NCI-H2196 (cell line): ENCODE measurements around the gene ING3.
"Not testable (repeated sequence)": the region's sequence is repeated elsewhere in the genome, so short reads cannot be mapped to it uniquely, and the experiment has no call there.

ENCODE experiments used
- DNase-seq: peaks from one replicate; lab custom pipeline; 2025; ENCODE audit not compliant: unreplicated experiment; lab: John Stamatoyannopoulos, UW

ING3 gene

GRCh38 chr7:120949998-120950538 lies 509 bp upstream of the ING3 start:
- no peak for DNase-seq

- DNase-seq, result no peak
Observed at GRCh38 chr7:120951309-120951699, 727 bp downstream of the ING3 start.

DNA sequence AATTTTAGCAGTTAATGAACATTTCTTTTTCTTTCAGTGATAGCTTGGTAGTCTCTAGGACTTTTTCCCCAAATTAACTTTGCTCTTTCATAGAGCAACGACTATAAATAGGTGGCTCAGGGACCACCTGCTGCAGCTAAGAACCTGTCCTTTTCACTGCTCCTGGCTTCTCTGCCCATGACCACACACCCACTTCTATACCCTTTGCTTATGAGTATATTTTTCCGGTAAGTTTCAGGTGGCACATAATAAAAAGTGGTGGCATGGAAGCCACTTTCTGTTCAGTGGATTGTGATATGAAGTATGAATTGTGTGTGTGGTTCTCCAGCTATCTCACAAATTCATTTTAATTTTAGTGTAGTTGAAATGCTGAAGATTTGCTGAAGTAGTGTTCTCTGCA lies 1.2 kb downstream of the ING3 start:
- no peak for DNase-seq

GRCh38 chr7:120955577-120956149 lies 5.1 kb downstream of the ING3 start:
- no peak for DNase-seq

DNA sequence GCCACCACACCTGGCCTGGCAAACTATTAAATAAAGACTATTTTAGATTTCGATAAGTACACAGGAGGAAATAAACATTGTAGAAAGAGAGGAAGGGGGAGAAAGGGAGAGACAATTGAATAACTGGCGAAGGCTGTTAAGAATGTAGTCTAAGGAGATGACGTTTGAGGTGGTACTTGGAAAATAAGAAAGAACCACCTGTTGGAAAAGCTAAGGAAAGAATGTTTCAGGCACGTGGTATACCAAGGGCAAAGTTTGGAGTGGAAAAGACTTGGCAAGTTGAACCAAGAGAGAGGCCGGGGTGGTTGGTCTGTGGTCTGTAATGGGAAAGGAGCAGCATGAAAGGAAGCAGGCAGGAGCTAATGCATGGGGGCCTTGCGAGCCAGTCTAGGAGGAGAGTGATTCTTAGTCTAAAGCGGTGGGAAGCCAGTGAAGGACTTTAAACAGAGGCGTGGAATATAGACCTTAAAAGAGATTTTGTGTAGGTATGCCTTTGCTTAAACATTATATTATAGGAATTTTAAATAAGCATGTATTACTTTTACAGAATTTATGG lies 9.4 kb downstream of the ING3 start:
- no peak for DNase-seq

DNA sequence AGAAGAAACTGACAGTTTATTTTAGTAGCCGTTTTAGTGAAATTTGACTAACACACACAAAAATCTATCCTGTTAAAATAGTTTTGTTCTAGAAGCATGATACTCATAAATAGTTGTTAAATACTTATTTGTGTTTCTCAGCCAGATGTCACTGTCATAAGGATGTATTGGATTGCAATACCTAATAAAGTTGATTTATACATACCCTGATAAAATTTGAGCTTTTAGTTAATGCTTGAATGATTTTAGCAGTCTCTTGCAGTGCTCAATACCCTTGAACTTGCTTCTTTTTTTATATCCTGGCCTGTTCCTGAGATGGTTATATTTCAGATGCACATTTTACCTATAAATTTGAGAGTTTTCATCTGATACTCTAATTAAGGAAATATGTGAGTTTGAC lies 10.1 kb downstream of the ING3 start:
- DNase-seq, result no peak

DNA sequence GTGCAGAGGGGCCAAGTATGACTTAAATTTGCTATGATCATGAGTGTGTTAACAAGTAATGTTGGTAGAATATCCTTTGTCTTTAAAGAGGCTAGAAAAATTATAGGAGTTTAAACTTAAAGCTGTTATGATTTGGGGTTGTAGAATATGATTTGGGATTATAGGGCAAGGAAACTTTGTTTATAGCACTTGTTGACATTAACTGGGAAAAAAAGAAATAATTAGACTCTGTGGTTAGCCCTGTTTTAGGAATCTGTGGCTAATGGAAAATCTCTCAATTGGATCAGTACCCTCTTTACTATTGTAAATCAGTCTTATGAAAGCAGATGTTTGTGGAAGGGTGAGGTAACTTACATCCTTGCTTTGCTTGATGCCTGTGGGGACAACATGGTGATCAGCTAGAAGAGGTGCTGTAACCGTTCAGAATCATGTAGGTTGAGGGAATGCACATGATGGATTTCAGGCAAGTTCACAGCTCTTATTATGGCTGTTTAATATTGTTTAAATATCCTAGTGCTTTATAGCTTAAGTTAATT lies 11.1 kb downstream of the ING3 start:
- no peak for DNase-seq

DNA sequence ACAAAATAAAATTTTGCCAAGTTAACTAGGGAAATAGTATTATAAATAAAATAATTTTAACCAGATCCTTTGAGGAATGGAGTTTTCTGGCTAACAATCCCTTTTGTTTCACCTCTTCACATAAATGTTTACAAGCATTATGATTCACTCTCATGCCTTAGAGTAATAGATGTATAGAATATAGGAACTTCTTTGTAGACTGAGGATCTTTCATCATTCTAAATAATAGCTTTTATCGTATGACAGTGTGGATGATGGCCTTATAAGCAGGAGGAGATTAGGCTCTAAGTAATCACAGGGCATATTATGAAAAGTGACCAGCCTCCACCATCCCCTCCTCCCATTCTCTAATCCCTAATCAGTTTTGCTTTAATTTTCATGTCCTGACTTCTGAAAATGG lies 13.5 kb downstream of the ING3 start:
- no peak for DNase-seq

DNA sequence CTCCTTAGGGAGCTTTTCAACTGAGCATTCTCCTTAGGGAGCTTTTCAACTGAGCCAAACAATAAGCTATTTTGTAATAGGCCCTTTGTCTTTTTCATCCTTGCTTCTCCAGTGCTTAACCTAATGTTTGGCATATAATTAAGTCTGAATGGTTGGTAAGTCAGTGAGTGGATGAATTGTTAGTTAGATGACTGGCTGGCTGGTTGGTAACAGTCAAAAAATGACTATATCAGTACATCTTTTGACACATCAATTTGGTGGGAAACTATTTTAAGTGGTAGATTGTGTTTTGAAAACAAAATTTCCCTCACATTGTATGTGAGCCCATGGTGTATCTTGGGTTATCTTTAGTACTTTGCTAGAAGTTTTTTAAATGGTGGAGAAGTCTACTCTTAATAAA lies 16.4 kb downstream of the ING3 start:
- no peak for DNase-seq

DNA sequence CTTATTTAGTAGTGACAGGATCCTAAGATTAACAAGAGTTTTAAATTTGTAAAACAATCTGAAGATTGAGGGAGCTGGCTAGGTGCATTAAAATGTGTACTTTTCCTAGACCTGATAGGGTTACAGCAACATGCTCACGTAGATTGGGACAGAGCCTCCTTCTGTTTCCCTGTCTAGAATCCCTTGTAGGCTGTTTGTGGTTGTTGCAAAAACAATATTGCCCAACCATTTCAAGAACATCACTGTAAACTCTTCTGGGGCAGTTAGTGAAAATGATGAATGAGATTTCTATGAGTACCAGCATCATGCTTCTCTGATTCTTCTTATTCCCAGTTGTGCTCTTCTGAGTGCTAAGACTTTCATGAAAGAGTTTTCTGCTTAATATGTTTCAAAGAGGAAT lies 23.3 kb downstream of the ING3 start:
- DNase-seq, result no peak

- no peak for DNase-seq
Observed at GRCh38 chr7:120979765-120980499, 29.4 kb downstream of the ING3 start.

DNA sequence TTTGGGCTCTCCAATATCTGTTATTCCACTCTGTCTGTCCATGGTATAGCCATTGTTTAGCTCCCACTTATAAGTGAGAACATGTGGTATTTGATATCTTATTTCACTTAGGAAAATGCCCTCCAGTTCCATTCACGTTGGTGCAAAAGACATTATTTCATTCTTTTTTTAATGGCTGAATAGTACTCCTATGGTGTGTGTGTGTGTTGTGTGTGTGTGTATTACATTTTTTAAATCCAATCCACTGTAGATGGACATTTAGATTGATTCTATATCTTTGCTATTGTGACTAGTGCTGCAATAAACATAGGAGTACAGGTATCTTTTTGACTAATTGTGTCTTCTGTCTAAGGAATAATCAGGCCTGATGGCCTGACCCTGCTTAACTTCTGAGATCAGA lies 30.5 kb downstream of the ING3 start:
- DNase-seq, result no peak

DNA sequence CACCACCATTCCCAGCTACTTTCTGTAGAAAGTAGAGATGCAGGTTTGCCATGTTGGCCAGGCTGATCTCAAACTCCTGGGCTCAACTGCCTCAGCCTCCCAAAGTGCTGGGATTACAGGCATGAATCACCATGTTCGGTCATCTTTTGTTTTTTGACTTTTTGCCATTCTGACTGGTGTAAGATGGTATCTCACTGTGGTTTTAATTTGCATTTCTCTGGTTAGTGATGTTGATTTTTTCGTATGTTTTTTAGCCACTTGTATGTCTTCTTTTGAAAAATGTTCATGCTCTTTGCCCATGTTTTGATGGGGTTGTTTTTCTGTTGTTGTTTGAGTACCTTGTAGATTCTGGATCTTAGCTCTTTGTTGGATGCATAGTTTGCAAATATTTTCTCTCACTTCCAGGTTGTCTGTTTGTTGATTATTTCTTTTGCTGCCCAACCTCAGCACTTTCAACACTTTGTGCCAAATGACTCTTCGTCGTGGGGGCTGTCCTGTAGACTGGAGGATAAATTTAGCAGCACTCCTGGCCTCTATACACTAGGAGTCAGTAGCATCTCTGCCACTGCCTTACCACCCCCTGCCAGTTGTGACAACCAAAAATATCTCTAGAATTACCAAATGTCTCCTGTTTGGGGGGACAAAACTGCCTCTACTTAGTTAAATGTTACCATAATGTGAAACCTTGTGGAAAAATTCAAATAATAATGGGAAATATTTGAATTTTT lies 31.5 kb downstream of the ING3 start:
- DNase-seq, result no peak

- DNase-seq, result not testable (repeated sequence)
Observed at GRCh38 chr7:120983592-120983991, 33.0 kb downstream of the ING3 start.

DNA sequence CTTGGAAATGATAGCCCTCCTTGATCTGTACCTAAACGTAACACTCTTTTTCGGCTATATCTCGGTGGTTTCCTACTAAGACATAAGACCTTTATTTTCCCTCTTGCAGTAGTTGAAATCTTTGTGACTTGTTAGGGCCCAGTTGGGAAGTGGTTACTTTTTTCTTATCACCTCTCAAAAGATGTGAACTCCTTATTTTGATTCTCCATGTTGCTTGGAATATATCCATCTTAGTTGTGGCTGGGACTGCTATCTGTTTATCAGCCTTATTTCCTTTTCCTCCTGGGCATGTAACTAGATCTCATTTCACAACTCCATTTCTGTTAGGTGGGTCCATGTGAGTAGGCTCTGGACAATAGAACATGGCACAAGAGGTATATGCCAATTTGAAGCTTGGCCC lies 33.8 kb downstream of the ING3 start:
- DNase-seq, result no peak

- DNase-seq, result no peak
Observed at GRCh38 chr7:120985130-120985758, 34.7 kb downstream of the ING3 start.

DNA sequence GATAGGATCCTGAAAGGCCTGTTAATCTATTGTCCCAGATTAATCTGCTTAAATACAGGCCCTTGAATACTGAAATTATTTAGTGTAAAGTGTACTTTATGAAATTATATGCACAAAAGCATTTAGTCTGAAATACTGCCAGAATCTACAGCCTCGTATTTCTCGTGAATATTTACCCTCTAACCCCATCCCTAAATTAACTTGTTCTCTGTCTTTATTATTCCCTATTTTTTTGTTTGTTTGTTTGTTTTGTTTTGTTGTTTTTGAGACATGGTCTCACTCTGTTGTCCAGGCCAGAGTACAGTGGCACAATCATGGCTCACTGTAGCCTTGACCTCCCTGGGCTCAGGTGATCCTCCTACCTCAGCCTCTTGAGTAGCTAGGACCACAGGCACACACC lies 35.3 kb downstream of the ING3 start:
- no peak for DNase-seq

GRCh38 chr7:120986650-120987049 lies 36.1 kb downstream of the ING3 start:
- DNase-seq, result no peak

GRCh38 chr7:120987280-120987679 lies 36.7 kb downstream of the ING3 start:
- DNase-seq, result no peak

- DNase-seq, result peak; percentile 86
Observed at GRCh38 chr7:120987683-120988590, 37.4 kb downstream of the ING3 start.
